Activated naive CD4-positive, alpha-beta T cell treated with anti-CD3 and anti-CD28 coated beads for 36 hours (primary cell): Measurements from ENCODE around the gene TMEM54. TPM values are rescaled to one million over a fixed set of nuclear protein-coding genes. Genes with fewer than 3 reads are reported as not detected.

Experiments used
- CTCF ChIA-PET: fragments of 350-600 bp; sonication (Branson Sonifier 250); formaldehyde crosslinking; loops from one replicate; lab custom pipeline; 2021; ENCODE audit warnings: antibody characterized with exemption; lab: Charles Lee
- DNase-seq: peaks from one replicate; pipeline ENCODE4 v3.0.0-alpha.2; 2020
- H3K27ac Mint-ChIP-seq: one replicate; pipeline ENCODE4 v1.8.0; 2021; ENCODE audit warnings: mild to moderate bottlenecking, mixed read lengths
- H3K27me3 Mint-ChIP-seq: one replicate; pipeline ENCODE4 v1.8.0; 2021; ENCODE audit warnings: low read depth, mixed read lengths
- H3K36me3 Mint-ChIP-seq: one replicate; pipeline ENCODE4 v1.8.0; 2021; ENCODE audit warnings: low read depth, mixed read lengths
- H3K4me1 Mint-ChIP-seq: one replicate; pipeline ENCODE4 v1.8.0; 2021; ENCODE audit warnings: low read depth, mixed read lengths
- H3K4me3 Mint-ChIP-seq: one replicate; pipeline ENCODE4 v1.8.0; 2021; ENCODE audit warnings: mild to moderate bottlenecking, moderate library complexity, mixed read lengths
- H3K9me3 Mint-ChIP-seq: one replicate; pipeline ENCODE4 v1.8.0; 2021; ENCODE audit warnings: mixed read lengths
- intact Hi-C: fragments of 100-400 bp; cut with micrococcal nuclease; formaldehyde crosslinking; loops from one replicate; pipeline ENCODE4 v1.15.1; 2023
- total RNA-seq, 2 experiments: library from RNA; stranded (reverse); gene quantifications; one replicate each; pipeline ENCODE4 v1.2.3, GENCODE V29; 2021

The TMEM54 gene
- total RNA-seq, 2 experiments from 2014 or later: 0.84 to 1.0 TPM

- no peaks in the 10 kb centered on the region for H3K27me3 Mint-ChIP-seq
Observed at GRCh38 chr1:32863218-32863880, 37.8 kb downstream of the TMEM54 start.

GRCh38 chr1:32861904-32862695 lies 39.1 kb downstream of the TMEM54 start:
- H3K4me1 Mint-ChIP-seq: no peaks in the 10 kb centered on the region
- intact Hi-C loops: no loop called here
- no peak overlapping the region for H3K27ac Mint-ChIP-seq

More at GRCh38 chr1:32863218-32863880, 37.8 kb downstream of the TMEM54 start:
- intact Hi-C loops: no loop called here
- no peak for DNase-seq
- Mint-ChIP-seq H3K9me3 (no peaks in the 10 kb centered on the region), H3K27ac (no peak overlapping the region), H3K4me3 (no peak overlapping the region), H3K36me3 (peaks cover 3% of the 10 kb centered on the region), H3K4me1 (no peaks in the 10 kb centered on the region)
- CTCF ChIA-PET: interaction anchor here (1.1 kb wide), 1 partner anchor 151 kb away, joined by 4 read pairs; no protein-coding TSS in a partner anchor

GRCh38 chr1:32860566-32860965 lies 40.6 kb downstream of the TMEM54 start:
- H3K27me3 Mint-ChIP-seq: no peaks in the 10 kb centered on the region
- H3K27ac Mint-ChIP-seq: no peak overlapping the region
- no peaks in the 10 kb centered on the region for H3K4me1 Mint-ChIP-seq
- H3K4me3 Mint-ChIP-seq: no peak overlapping the region
- intact Hi-C loops: no loop called here
- H3K9me3 Mint-ChIP-seq: no peaks in the 10 kb centered on the region
- H3K36me3 Mint-ChIP-seq: peaks cover 6% of the 10 kb centered on the region
- CTCF ChIA-PET: interaction anchor here (0.6 to 2.7 kb wide), 4 partner anchors 11 to 149 kb away, joined by 4 to 7 read pairs (median 6); no protein-coding TSS in a partner anchor
- no peak for DNase-seq

More at GRCh38 chr1:32861904-32862695, 39.1 kb downstream of the TMEM54 start:
- CTCF ChIA-PET: interaction anchor here (1.7 kb wide), 1 partner anchor 14 kb away, joined by 7 read pairs; no protein-coding TSS in a partner anchor
- no peaks in the 10 kb centered on the region for H3K9me3 Mint-ChIP-seq
- no peak for DNase-seq
- H3K27me3 Mint-ChIP-seq: no peaks in the 10 kb centered on the region
- H3K36me3 Mint-ChIP-seq: peaks cover 6% of the 10 kb centered on the region
- no peak overlapping the region for H3K4me3 Mint-ChIP-seq

GRCh38 chr1:32859915-32860314 lies 41.3 kb downstream of the TMEM54 start:
- no peaks in the 10 kb centered on the region for H3K4me1 Mint-ChIP-seq
- peaks cover 6% of the 10 kb centered on the region for H3K36me3 Mint-ChIP-seq
- H3K27ac Mint-ChIP-seq: no peak overlapping the region
- intact Hi-C loops: no loop called here
- CTCF ChIA-PET: interaction anchor here (0.6 to 2.7 kb wide), 3 partner anchors 12 to 149 kb away, joined by 4 to 6 read pairs (median 6); no protein-coding TSS in a partner anchor
- H3K27me3 Mint-ChIP-seq: no peaks in the 10 kb centered on the region
- H3K9me3 Mint-ChIP-seq: no peaks in the 10 kb centered on the region
- H3K4me3 Mint-ChIP-seq: no peak overlapping the region
- no peak for DNase-seq

GRCh38 chr1:32858791-32859190 lies 42.4 kb downstream of the TMEM54 start:
- no peaks in the 10 kb centered on the region for H3K4me1 Mint-ChIP-seq
- H3K27me3 Mint-ChIP-seq: no peaks in the 10 kb centered on the region
- H3K27ac Mint-ChIP-seq: no peak overlapping the region
- H3K36me3 Mint-ChIP-seq: peaks cover 11% of the 10 kb centered on the region
- CTCF ChIA-PET: interaction anchor here (2.6 to 2.7 kb wide), 2 partner anchors 13 to 146 kb away, joined by 6 read pairs; no protein-coding TSS in a partner anchor
- intact Hi-C loops: no loop called here
- no peaks in the 10 kb centered on the region for H3K9me3 Mint-ChIP-seq
- H3K4me3 Mint-ChIP-seq: no peak overlapping the region
- DNase-seq: no peak

GRCh38 chr1:32858136-32858535 lies 43.1 kb downstream of the TMEM54 start:
- no peak for DNase-seq
- Mint-ChIP-seq H3K9me3 (no peaks in the 10 kb centered on the region), H3K36me3 (peaks cover 15% of the 10 kb centered on the region), H3K4me3 (no peak overlapping the region), H3K4me1 (no peaks in the 10 kb centered on the region), H3K27me3 (no peaks in the 10 kb centered on the region), H3K27ac (no peak overlapping the region)
- CTCF ChIA-PET: interaction anchor here (1.2 to 2.7 kb wide), 2 partner anchors 14 to 145 kb away, joined by 3 to 6 read pairs; no protein-coding TSS in a partner anchor
- intact Hi-C loops: no loop called here

GRCh38 chr1:32855861-32856617 lies 45.1 kb downstream of the TMEM54 start:
- no peak for DNase-seq
- H3K4me1 Mint-ChIP-seq: no peaks in the 10 kb centered on the region
- H3K27ac Mint-ChIP-seq: no peak overlapping the region
- no peak overlapping the region for H3K4me3 Mint-ChIP-seq
- intact Hi-C loops: no loop called here
- CTCF ChIA-PET: interaction anchor here (0.6 kb wide), 1 partner anchor 272 kb away, joined by 3 read pairs; no protein-coding TSS in a partner anchor
- no peaks in the 10 kb centered on the region for H3K9me3 Mint-ChIP-seq
- H3K27me3 Mint-ChIP-seq: no peaks in the 10 kb centered on the region
- peaks cover 15% of the 10 kb centered on the region for H3K36me3 Mint-ChIP-seq

- Mint-ChIP-seq H3K9me3 (no peaks in the 10 kb centered on the region), H3K4me1 (peaks cover 7% of the 10 kb centered on the region), H3K27ac (no peak overlapping the region), H3K4me3 (no peak overlapping the region), H3K27me3 (no peaks in the 10 kb centered on the region), H3K36me3 (peaks cover 14% of the 10 kb centered on the region)
- CTCF ChIA-PET: interaction anchor here (0.7 to 1.5 kb wide), 2 partner anchors 23 to 50 kb away, joined by 3 read pairs; no protein-coding TSS in a partner anchor
- no peak for DNase-seq
- intact Hi-C loops: no loop called here
Observed at GRCh38 chr1:32848354-32849063, 52.7 kb downstream of the TMEM54 start.

Other genes starting within 250 kb of the TMEM54 start
- not detected for gene SYNC, start 198.6 kb downstream of the TMEM54 start, total RNA-seq
- 100 to 1,000 TPM; 293 to 312 TPM for gene YARS1, start 84.0 kb downstream of the TMEM54 start, total RNA-seq
- 10 to 100 TPM; 26.1 to 31.2 TPM for gene S100PBP, start 83.7 kb downstream of the TMEM54 start, total RNA-seq
- gene FNDC5, start 30.5 kb downstream of the TMEM54 start, total RNA-seq: not detected
- gene HPCA, start 14.9 kb downstream of the TMEM54 start, total RNA-seq: not detected
- gene RNF19B, start 63.4 kb upstream of the TMEM54 start, total RNA-seq: 10 to 100 TPM; 12.5 to 13.3 TPM
- 100 to 1,000 TPM; 311 to 328 TPM for gene AK2, start 135.5 kb upstream of the TMEM54 start, total RNA-seq
- 1 to 10 TPM; 1.5 to 1.6 TPM for gene AZIN2, start 179.8 kb upstream of the TMEM54 start, total RNA-seq